WTC11 (cell line): Measurements from ENCODE around the gene OOSP4A. TPM values are rescaled to one million over a fixed set of nuclear protein-coding genes. Genes with fewer than 3 reads are reported as not detected.

ENCODE experiments used
- ATAC-seq: fragments of 200-7000 bp; cut with Tn5 transposase; 2 replicates; pipeline ENCODE4 v1.10.0; 2021; ENCODE audit warnings: mild to moderate bottlenecking, moderate library complexity
- CTCF ChIA-PET: fragments of 300-600 bp; sonication (Branson Sonifier 250); formaldehyde crosslinking; loops from one replicate; lab custom pipeline; 2021; ENCODE audit warnings: antibody characterized with exemption; lab: Charles Lee
- POLR2A ChIA-PET: fragments of 350-600 bp; sonication (Branson Sonifier 250); formaldehyde crosslinking; loops from one replicate; lab custom pipeline; 2021; ENCODE audit warnings: antibody characterized with exemption; lab: Charles Lee
- DNase-seq: peaks from one replicate; pipeline ENCODE4 v3.0.0; 2021; ENCODE audit warnings: low spot score
- H3K27ac Mint-ChIP-seq: 2 replicates; pipeline ENCODE4 v1.8.0; 2021; ENCODE audit warnings: mixed read lengths
- H3K27me3 Mint-ChIP-seq: 2 replicates; pipeline ENCODE4 v1.8.0; 2021; ENCODE audit warnings: low read depth, mild to moderate bottlenecking, moderate library complexity, mixed read lengths
- H3K36me3 Mint-ChIP-seq: 2 replicates; pipeline ENCODE4 v1.8.0; 2021; ENCODE audit warnings: mixed read lengths
- H3K4me1 Mint-ChIP-seq: 2 replicates; pipeline ENCODE4 v1.8.0; 2022; ENCODE audit warnings: mixed read lengths
- H3K4me3 Mint-ChIP-seq: 2 replicates; pipeline ENCODE4 v1.8.0; 2021; ENCODE audit warnings: mild to moderate bottlenecking, moderate library complexity, mixed read lengths
- H3K9me3 Mint-ChIP-seq: 2 replicates; pipeline ENCODE4 v1.8.0; 2021; ENCODE audit warnings: mixed read lengths
- AR ChIP-seq: fragments of 250-450 bp; sonication (Bioruptor Pico); IDR thresholded peaks from 2 replicates; pipeline ENCODE4 v1.9.0; 2021; ENCODE audit warnings: mild to moderate bottlenecking
- CBFB ChIP-seq: sonication (generic); formaldehyde crosslinking; IDR thresholded peaks from 2 replicates; pipeline ENCODE4 v1.8.1; 2022; ENCODE audit warnings: mild to moderate bottlenecking, low read depth, missing genetic modification reagents
- ETV6 ChIP-seq: sonication (generic); formaldehyde crosslinking; IDR thresholded peaks from 2 replicates; pipeline ENCODE4 v1.8.1; 2022; ENCODE audit warnings: mild to moderate bottlenecking, missing genetic modification reagents
- FOXJ3 ChIP-seq: sonication (generic); formaldehyde crosslinking; IDR thresholded peaks from 2 replicates; pipeline ENCODE4 v1.9.0; 2021; ENCODE audit warnings: missing genetic modification reagents, mild to moderate bottlenecking, borderline replicate concordance
- FOXP1 ChIP-seq: sonication (generic); formaldehyde crosslinking; IDR thresholded peaks from 2 replicates; pipeline ENCODE4 v1.8.0; 2022; ENCODE audit warnings: missing genetic modification reagents, mild to moderate bottlenecking, moderate library complexity, borderline replicate concordance
- GABPB1 ChIP-seq: sonication (generic); formaldehyde crosslinking; IDR thresholded peaks from 2 replicates; pipeline ENCODE4 v1.8.1; 2023; ENCODE audit warnings: mild to moderate bottlenecking, missing genetic modification reagents
- GRHL2 ChIP-seq: fragments of 250-450 bp; sonication (Bioruptor Pico); IDR thresholded peaks from 2 replicates; pipeline ENCODE4 v1.8.0; 2022; ENCODE audit warnings: mild to moderate bottlenecking, moderate library complexity; ENCODE audit not compliant: insufficient replicate concordance, severe bottlenecking
- MYBL2 ChIP-seq: sonication (generic); formaldehyde crosslinking; IDR thresholded peaks from 2 replicates; pipeline ENCODE4 v1.8.1; 2023; ENCODE audit warnings: mild to moderate bottlenecking, moderate library complexity, missing genetic modification reagents
- PRRX2 ChIP-seq: fragments of 250-450 bp; sonication (Bioruptor Pico); IDR thresholded peaks from 2 replicates; pipeline ENCODE4 v1.8.0; 2021; ENCODE audit warnings: mild to moderate bottlenecking
- TEAD4 ChIP-seq: sonication (generic); formaldehyde crosslinking; IDR thresholded peaks from 2 replicates; pipeline ENCODE4 v1.8.0; 2022; ENCODE audit warnings: mild to moderate bottlenecking, missing genetic modification reagents
- ZNF138 ChIP-seq: sonication (generic); formaldehyde crosslinking; conservative IDR thresholded peaks from 2 replicates; pipeline ENCODE4 v1.8.1; 2022; ENCODE audit warnings: mild to moderate bottlenecking, moderate library complexity, missing genetic modification reagents
- ZNF219 ChIP-seq: sonication (generic); formaldehyde crosslinking; IDR thresholded peaks from 2 replicates; pipeline ENCODE4 v1.8.0; 2023; ENCODE audit warnings: missing genetic modification reagents, mild to moderate bottlenecking, borderline replicate concordance
- ZNF232 ChIP-seq: sonication (generic); formaldehyde crosslinking; IDR thresholded peaks from 2 replicates; pipeline ENCODE4 v1.8.0; 2022; ENCODE audit warnings: mild to moderate bottlenecking, missing genetic modification reagents
- ZNF263 ChIP-seq: sonication (generic); formaldehyde crosslinking; IDR thresholded peaks from 2 replicates; pipeline ENCODE4 v1.8.1; 2022; ENCODE audit warnings: low read depth, mild to moderate bottlenecking, moderate library complexity, missing genetic modification reagents
- ZNF281 ChIP-seq: sonication (generic); formaldehyde crosslinking; IDR thresholded peaks from 2 replicates; pipeline ENCODE4 v1.8.0; 2023; ENCODE audit warnings: mild to moderate bottlenecking, missing genetic modification reagents
- ZNF416 ChIP-seq: fragments of 250-450 bp; sonication (Bioruptor Pico); IDR thresholded peaks from 2 replicates; pipeline ENCODE4 v1.9.0; 2021; ENCODE audit warnings: mild to moderate bottlenecking, inconsistent platforms
- total RNA-seq: library from RNA; stranded (reverse); gene quantifications from 3 replicates; pipeline ENCODE4 v1.2.3, GENCODE V29; 2021
- TF ChIP-seq, protein P1 (sequence below): fragments of 250-450 bp; sonication (Bioruptor Pico); conservative IDR thresholded peaks from 2 replicates; pipeline ENCODE4 v1.9.0; 2021; ENCODE audit warnings: mild to moderate bottlenecking
- TF ChIP-seq, protein P2 (sequence below): sonication (generic); formaldehyde crosslinking; conservative IDR thresholded peaks from 2 replicates; pipeline ENCODE4 v1.8.1; 2022; ENCODE audit warnings: mild to moderate bottlenecking, missing genetic modification reagents
- TF ChIP-seq, protein P3 (sequence below): fragments of 250-450 bp; sonication (Bioruptor Pico); IDR thresholded peaks from 2 replicates; pipeline ENCODE4 v1.9.0; 2021; ENCODE audit warnings: moderate library complexity, mild to moderate bottlenecking, inconsistent platforms, borderline replicate concordance
- TF ChIP-seq, protein P4 (sequence below): fragments of 200-600 bp; IDR thresholded peaks from 2 replicates; pipeline ENCODE4 v1.8.0; 2022; ENCODE audit warnings: antibody characterized with exemption

The OOSP4A gene
- total RNA-seq, 1 experiment from 2014 or later, result not detected

- TF ChIP-seq FOXP1 (CRISPR knock-in tag), result no peak
- no peak for TF ChIP-seq TEAD4 (CRISPR knock-in tag)
- TF ChIP-seq ZNF219 (CRISPR knock-in tag), result no peak
- no peak for TF ChIP-seq GABPB1 (CRISPR knock-in tag)
- no peak for TF ChIP-seq MYBL2 (CRISPR knock-in tag)
- no peak for TF ChIP-seq FOXJ3
- TF ChIP-seq ZNF263 (CRISPR knock-in tag), result no peak
- TF ChIP-seq, all 79 proteins: peak for 0
Measured at GRCh38 chr11:59967677-59968394, 4.0 kb downstream of the OOSP4A start (continued).

DNA sequence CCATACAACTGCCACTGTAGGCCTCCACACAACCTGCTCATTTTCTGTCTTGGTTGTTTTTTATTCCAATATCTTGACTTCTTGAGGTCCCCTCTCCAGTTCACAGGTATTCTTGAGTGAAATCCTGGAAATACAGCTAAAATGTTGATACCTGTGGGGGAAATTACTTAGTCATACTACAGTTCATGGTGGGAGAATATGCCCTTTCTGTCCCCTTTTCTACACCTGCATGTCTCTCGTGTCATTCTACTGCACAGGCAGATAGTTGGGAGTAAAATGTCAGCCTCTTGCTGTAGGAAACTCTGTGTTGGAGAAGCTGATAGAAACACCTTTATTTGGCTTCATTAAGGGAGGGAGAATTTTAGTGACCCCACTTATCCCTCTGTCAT lies 4.6 kb downstream of the OOSP4A start:
- no peak for ATAC-seq
- H3K36me3 Mint-ChIP-seq, result no peaks in the 10 kb centered on the region
- DNase-seq, result no peak
- H3K4me3 Mint-ChIP-seq, result no peak overlapping the region
- H3K9me3 Mint-ChIP-seq, result no peaks in the 10 kb centered on the region
- no peaks in the 10 kb centered on the region for H3K27me3 Mint-ChIP-seq
- TF ChIP-seq AR, result no peak
- TF ChIP-seq ZNF232, result no peak
- TF ChIP-seq, protein P1, sequence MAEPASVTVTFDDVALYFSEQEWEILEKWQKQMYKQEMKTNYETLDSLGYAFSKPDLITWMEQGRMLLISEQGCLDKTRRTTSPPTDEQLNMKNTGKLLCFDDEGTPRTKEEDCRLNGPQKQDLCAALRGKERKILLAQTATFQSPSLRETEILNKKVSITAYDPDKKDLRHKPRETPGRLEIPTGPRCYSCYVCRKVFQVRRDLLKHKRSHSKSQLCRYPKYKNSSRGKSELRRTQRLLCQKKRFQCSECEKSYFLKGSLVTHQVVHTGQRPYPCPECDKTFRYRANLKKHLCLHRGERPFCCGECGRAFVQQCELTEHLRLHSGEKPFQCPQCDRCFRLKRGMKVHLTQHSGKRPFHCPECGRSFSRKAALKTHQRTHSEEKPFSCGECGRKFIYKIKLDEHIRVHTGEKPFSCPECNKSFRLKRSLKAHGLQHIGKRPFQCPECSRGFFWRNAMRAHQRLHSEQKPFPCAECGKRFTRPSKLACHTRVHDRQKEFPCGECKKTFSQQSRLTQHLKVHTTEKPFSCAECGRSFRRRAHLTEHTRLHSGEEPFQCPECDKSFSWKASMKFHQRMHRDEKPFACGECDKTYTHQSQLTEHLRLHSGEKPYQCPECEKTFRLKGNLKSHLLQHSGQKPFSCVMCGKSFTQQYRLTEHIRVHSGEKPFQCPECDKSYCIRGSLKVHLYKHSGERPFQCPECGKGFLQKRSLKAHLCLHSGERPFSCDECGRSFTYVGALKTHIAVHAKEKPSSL (CRISPR knock-in tag), result no peak
- TF ChIP-seq, protein P2, sequence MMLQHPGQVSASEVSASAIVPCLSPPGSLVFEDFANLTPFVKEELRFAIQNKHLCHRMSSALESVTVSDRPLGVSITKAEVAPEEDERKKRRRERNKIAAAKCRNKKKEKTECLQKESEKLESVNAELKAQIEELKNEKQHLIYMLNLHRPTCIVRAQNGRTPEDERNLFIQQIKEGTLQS, result no peak
- TF ChIP-seq PRRX2 (CRISPR knock-in tag), result no peak
- no peak for TF ChIP-seq GRHL2 (CRISPR knock-in tag)
- TF ChIP-seq, protein P3, sequence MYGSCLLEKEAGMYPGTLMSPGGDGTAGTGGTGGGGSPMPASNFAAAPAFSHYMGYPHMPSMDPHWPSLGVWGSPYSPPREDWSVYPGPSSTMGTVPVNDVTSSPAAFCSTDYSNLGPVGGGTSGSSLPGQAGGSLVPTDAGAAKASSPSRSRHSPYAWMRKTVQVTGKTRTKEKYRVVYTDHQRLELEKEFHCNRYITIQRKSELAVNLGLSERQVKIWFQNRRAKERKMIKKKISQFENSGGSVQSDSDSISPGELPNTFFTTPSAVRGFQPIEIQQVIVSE (CRISPR knock-in tag), result no peak
- no peak for TF ChIP-seq ETV6
- TF ChIP-seq ZNF138 (CRISPR knock-in tag), result no peak
- no peak for TF ChIP-seq CBFB (CRISPR knock-in tag)
- TF ChIP-seq, protein P4, sequence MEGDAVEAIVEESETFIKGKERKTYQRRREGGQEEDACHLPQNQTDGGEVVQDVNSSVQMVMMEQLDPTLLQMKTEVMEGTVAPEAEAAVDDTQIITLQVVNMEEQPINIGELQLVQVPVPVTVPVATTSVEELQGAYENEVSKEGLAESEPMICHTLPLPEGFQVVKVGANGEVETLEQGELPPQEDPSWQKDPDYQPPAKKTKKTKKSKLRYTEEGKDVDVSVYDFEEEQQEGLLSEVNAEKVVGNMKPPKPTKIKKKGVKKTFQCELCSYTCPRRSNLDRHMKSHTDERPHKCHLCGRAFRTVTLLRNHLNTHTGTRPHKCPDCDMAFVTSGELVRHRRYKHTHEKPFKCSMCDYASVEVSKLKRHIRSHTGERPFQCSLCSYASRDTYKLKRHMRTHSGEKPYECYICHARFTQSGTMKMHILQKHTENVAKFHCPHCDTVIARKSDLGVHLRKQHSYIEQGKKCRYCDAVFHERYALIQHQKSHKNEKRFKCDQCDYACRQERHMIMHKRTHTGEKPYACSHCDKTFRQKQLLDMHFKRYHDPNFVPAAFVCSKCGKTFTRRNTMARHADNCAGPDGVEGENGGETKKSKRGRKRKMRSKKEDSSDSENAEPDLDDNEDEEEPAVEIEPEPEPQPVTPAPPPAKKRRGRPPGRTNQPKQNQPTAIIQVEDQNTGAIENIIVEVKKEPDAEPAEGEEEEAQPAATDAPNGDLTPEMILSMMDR, result no peak
- no peak for TF ChIP-seq ZNF281 (CRISPR knock-in tag)
- TF ChIP-seq ZNF416 (CRISPR knock-in tag), result no peak
- no peak overlapping the region for H3K27ac Mint-ChIP-seq
- peaks cover 31% of the 10 kb centered on the region for H3K4me1 Mint-ChIP-seq
- POLR2A ChIA-PET, result no interaction called here
- CTCF ChIA-PET, result no interaction called here
